ENCODE measurements around the gene MAB21L3.
"Not testable (repeated sequence)": the region's sequence is repeated elsewhere in the genome, so short reads cannot be mapped to it uniquely, and the experiment has no call there.

The MAB21L3 gene

GRCh38 chr1:116138277-116138792 lies 27.1 kb downstream of the MAB21L3 start:
- no peak for DNase-seq (ENCODE audit: low spot score)

- no peak for DNase-seq (ENCODE audit: low spot score)
These were observed 28.5 kb downstream of the MAB21L3 start for GRCh38 chr1:116139592-116140134.

- DNase-seq (ENCODE audit: low spot score): no peak
These were observed 33.0 kb downstream of the MAB21L3 start for GRCh38 chr1:116144151-116144550.

- not testable (repeated sequence) for DNase-seq (ENCODE audit: low spot score)
These were observed 35.4 kb downstream of the MAB21L3 start for GRCh38 chr1:116146447-116147113.

- no peak for DNase-seq (ENCODE audit: low spot score)
These were observed 35.9 kb downstream of the MAB21L3 start for GRCh38 chr1:116147114-116147510.

- DNase-seq (ENCODE audit: low spot score): no peak
These were observed 36.8 kb downstream of the MAB21L3 start for GRCh38 chr1:116147972-116148371.

- DNase-seq (ENCODE audit: low spot score): no peak
These were observed 37.8 kb downstream of the MAB21L3 start for GRCh38 chr1:116148967-116149366.

- DNase-seq (ENCODE audit: low spot score): no peak
These were observed 39.2 kb downstream of the MAB21L3 start for GRCh38 chr1:116150368-116150767.

GRCh38 chr1:116151739-116152576 lies 40.8 kb downstream of the MAB21L3 start:
- peak; percentile 96 for DNase-seq (ENCODE audit: low spot score)

- no peak for DNase-seq (ENCODE audit: low spot score)
These were observed 41.4 kb downstream of the MAB21L3 start for GRCh38 chr1:116152577-116152943.

GRCh38 chr1:116152950-116153691 lies 41.9 kb downstream of the MAB21L3 start:
- DNase-seq (ENCODE audit: low spot score): no peak

GRCh38 chr1:116153692-116154031 lies 42.5 kb downstream of the MAB21L3 start:
- no peak for DNase-seq (ENCODE audit: low spot score)

- DNase-seq (ENCODE audit: low spot score): no peak
These were observed 43.3 kb downstream of the MAB21L3 start for GRCh38 chr1:116154536-116154935.

GRCh38 chr1:116157096-116157495 lies 45.9 kb downstream of the MAB21L3 start:
- no peak for DNase-seq (ENCODE audit: low spot score)

- no peak for DNase-seq (ENCODE audit: low spot score)
These were observed 48.0 kb downstream of the MAB21L3 start for GRCh38 chr1:116159177-116159576.

- DNase-seq (ENCODE audit: low spot score): no peak
These were observed 48.4 kb downstream of the MAB21L3 start for GRCh38 chr1:116159611-116160010.

GRCh38 chr1:116161390-116161789 lies 50.2 kb downstream of the MAB21L3 start:
- no peak for DNase-seq (ENCODE audit: low spot score)

- DNase-seq (ENCODE audit: low spot score): no peak
These were observed 50.7 kb downstream of the MAB21L3 start for GRCh38 chr1:116161877-116162390.

- no peak for DNase-seq (ENCODE audit: low spot score)
These were observed 52.3 kb downstream of the MAB21L3 start for GRCh38 chr1:116163533-116163932.

- no peak for DNase-seq (ENCODE audit: low spot score)
These were observed 53.0 kb downstream of the MAB21L3 start for GRCh38 chr1:116164150-116164549.

GRCh38 chr1:116164604-116165368 lies 53.6 kb downstream of the MAB21L3 start:
- no peak for DNase-seq (ENCODE audit: low spot score)
